K562 (cell line): ENCODE data around the gene DYNLT2.

Source experiments
- EZH2 ChIP-seq: IDR thresholded peaks from 2 replicates; pipeline ENCODE4 v1.6.1; 2012; ENCODE audit warnings: low read depth, mild to moderate bottlenecking, inconsistent platforms, low read length, borderline replicate concordance
- MYNN ChIP-seq, 2 experiments: sonication (generic); formaldehyde crosslinking in 1 of 2; IDR thresholded peaks; 2 replicates each; pipeline versions ENCODE4 v1.5.0 to v1.6.1; 2016 to 2020; ENCODE audit warnings: antibody characterized with exemption in 1 of 2, missing genetic modification reagents in 1 of 2
- NFXL1 ChIP-seq: fragments of 450-650 bp; formaldehyde crosslinking; IDR thresholded peaks from 2 replicates; pipeline ENCODE4 v1.4.0; 2021; ENCODE audit warnings: mild to moderate bottlenecking
- ZNF384 ChIP-seq: IDR thresholded peaks from 2 replicates; pipeline ENCODE4 v1.6.1; 2012; ENCODE audit warnings: low read depth, low read length, improper control_type of control experiment

DNA sequence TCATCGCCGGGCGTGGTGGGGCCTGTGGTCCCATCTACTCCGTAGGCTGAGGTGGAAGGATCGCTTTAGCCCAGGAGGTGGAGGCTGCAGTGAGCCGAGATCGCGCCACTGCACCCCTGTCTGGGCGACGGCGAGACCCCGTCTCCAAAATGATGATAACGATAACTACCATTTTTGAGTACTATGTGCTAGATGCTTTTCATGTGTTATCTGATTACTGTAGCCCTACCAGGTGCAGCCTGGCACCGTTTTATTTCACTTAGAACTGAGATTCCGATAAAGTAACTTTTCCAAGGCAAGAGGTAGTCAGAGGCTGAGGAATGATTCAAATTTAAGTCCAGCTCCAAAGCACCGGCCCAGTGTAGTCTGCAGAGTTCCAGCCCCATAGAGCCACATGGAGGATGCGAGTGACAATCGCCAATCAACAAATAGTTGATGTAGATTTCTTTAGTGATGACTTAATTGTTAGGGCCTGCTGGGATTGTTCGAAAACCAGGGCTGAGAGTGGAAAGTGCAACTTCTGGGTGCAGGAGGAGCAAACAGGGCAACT lies 777 bp upstream of the DYNLT2 start:
- TF ChIP-seq MYNN (IDR thresholded peaks at IDR 0.05) (no peak), MYNN (CRISPR knock-in tag; IDR thresholded peaks at IDR 0.05) (no peak), ZNF384 (no peak), EZH2 (no peak), NFXL1 (CRISPR knock-in tag) (no peak)
